ENCODE data around the gene RASSF5. TPM values are rescaled to one million over a fixed set of nuclear protein-coding genes. Genes with fewer than 3 reads are reported as not detected.

RASSF5 gene
- polyA plus RNA-seq, 1 donor (not counting 4 experiments of a cell fraction or from before 2014, with no cell fraction given), result 2.4 TPM

GRCh38 chr1:206550446-206550845 is 43.1 kb downstream of the RASSF5 start:
- Histone ChIP-seq H3K9ac (ENCODE audit: control insufficient read depth, extremely low read depth, insufficient read depth, low read length) (no peak overlapping the region), H3K9me1 (ENCODE audit: control insufficient read depth, extremely low read depth, insufficient read depth, low read length) (no peaks in the 10 kb centered on the region), H3K4me1 (ENCODE audit: control insufficient read depth, extremely low read depth, insufficient read depth, low read length) (peaks cover 4% of the 10 kb centered on the region), H3K79me2 (ENCODE audit: control insufficient read depth, insufficient read depth, low read length) (no peaks in the 10 kb centered on the region), H3K27ac (ENCODE audit: control insufficient read depth, insufficient read depth, low read length) (no peak overlapping the region), H3K27me3 (ENCODE audit: control insufficient read depth, extremely low read depth, insufficient read depth, low read length) (no peaks in the 10 kb centered on the region), H3K4me2 (ENCODE audit: control insufficient read depth, extremely low read depth, insufficient read depth, low read depth, low read length) (no peak overlapping the region), H2AFZ (ENCODE audit: control insufficient read depth, low read length) (no peak overlapping the region), H3K9me3 (ENCODE audit: control insufficient read depth, low read depth, low read length) (no peaks in the 10 kb centered on the region), H4K20me1 (ENCODE audit: control insufficient read depth, extremely low read depth, insufficient read depth, low read length) (no peaks in the 10 kb centered on the region), H3K36me3 (ENCODE audit: control insufficient read depth in 2 of 2, extremely low read depth in 1 of 2, insufficient read depth in 2 of 2, low read length in 2 of 2) (no peaks in the 10 kb centered on the region), H3K4me3 (ENCODE audit: control insufficient read depth in 2 of 3, extremely low read depth in 1 of 3, insufficient read depth in 2 of 3, low read depth in 1 of 3, low read length in 3 of 3) (no peak overlapping the region)
- DNase-seq (ENCODE audit: low read depth, low spot score), result no peak
- FAIRE-seq, result no peak
- dilution Hi-C loops (cut with MboI; ENCODE audit: extremely low pct_ligation_motif_present, low sequenced_read_pairs), result no loop called here
- TF ChIP-seq CTCF (optimal IDR thresholded peaks at IDR 0.05 in 1 of 3, IDR thresholded peaks at IDR 0.05 in 1 of 3, conservative IDR thresholded peaks at IDR 0.05 in 1 of 3; ENCODE audit: extremely low read depth in 1 of 3, insufficient read depth in 2 of 3, low read length in 3 of 3), result no peak
- TF ChIP-seq EZH2 (IDR thresholded peaks at IDR 0.05; ENCODE audit: low read length), result no peak

GRCh38 chr1:206551296-206551985 is 44.1 kb downstream of the RASSF5 start:
- Histone ChIP-seq H3K4me2 (ENCODE audit: control insufficient read depth, extremely low read depth, insufficient read depth, low read depth, low read length) (no peak overlapping the region), H3K9me1 (ENCODE audit: control insufficient read depth, extremely low read depth, insufficient read depth, low read length) (no peaks in the 10 kb centered on the region), H3K9me3 (ENCODE audit: control insufficient read depth, low read depth, low read length) (no peaks in the 10 kb centered on the region), H3K27me3 (ENCODE audit: control insufficient read depth, extremely low read depth, insufficient read depth, low read length) (no peaks in the 10 kb centered on the region), H3K4me3 (ENCODE audit: control insufficient read depth in 2 of 3, extremely low read depth in 1 of 3, insufficient read depth in 2 of 3, low read depth in 1 of 3, low read length in 3 of 3) (no peak overlapping the region), H3K79me2 (ENCODE audit: control insufficient read depth, insufficient read depth, low read length) (no peaks in the 10 kb centered on the region), H4K20me1 (ENCODE audit: control insufficient read depth, extremely low read depth, insufficient read depth, low read length) (no peaks in the 10 kb centered on the region), H3K4me1 (ENCODE audit: control insufficient read depth, extremely low read depth, insufficient read depth, low read length) (peaks cover 8% of the 10 kb centered on the region), H2AFZ (ENCODE audit: control insufficient read depth, low read length) (no peak overlapping the region), H3K9ac (ENCODE audit: control insufficient read depth, extremely low read depth, insufficient read depth, low read length) (no peak overlapping the region), H3K27ac (ENCODE audit: control insufficient read depth, insufficient read depth, low read length) (no peak overlapping the region), H3K36me3 (ENCODE audit: control insufficient read depth in 2 of 2, extremely low read depth in 1 of 2, insufficient read depth in 2 of 2, low read length in 2 of 2) (no peaks in the 10 kb centered on the region)
- dilution Hi-C loops (cut with MboI; ENCODE audit: extremely low pct_ligation_motif_present, low sequenced_read_pairs), result no loop called here
- FAIRE-seq, result no peak
- TF ChIP-seq EZH2 (IDR thresholded peaks at IDR 0.05; ENCODE audit: low read length) (no peak), CTCF (optimal IDR thresholded peaks at IDR 0.05 in 1 of 3, IDR thresholded peaks at IDR 0.05 in 1 of 3, conservative IDR thresholded peaks at IDR 0.05 in 1 of 3; ENCODE audit: extremely low read depth in 1 of 3, insufficient read depth in 2 of 3, low read length in 3 of 3) (no peak)
- no peak for DNase-seq (ENCODE audit: low read depth, low spot score)

Data from keratinocyte (primary cell).